CD8-positive, alpha-beta memory T cell (primary cell): ENCODE results near the gene ANK2. TPM values are rescaled to one million over a fixed set of nuclear protein-coding genes. Genes with fewer than 3 reads are reported as not detected.

ENCODE experiments used
- CTCF ChIA-PET: fragments of 350-600 bp; sonication (Branson Sonifier 250); formaldehyde crosslinking; loops from one replicate; lab custom pipeline; 2021; ENCODE audit warnings: antibody characterized with exemption; lab: Charles Lee
- POLR2A ChIA-PET: fragments of 350-600 bp; sonication (Branson Sonifier 250); formaldehyde crosslinking; loops from one replicate; lab custom pipeline; 2021; ENCODE audit warnings: antibody characterized with exemption; lab: Charles Lee
- DNase-seq, 5 donors: peaks; one replicate each; pipeline versions ENCODE4 v3.0.0 to v3.0.0-alpha.2; 2020 to 2022; ENCODE audit warnings: mixed read lengths in 1 of 5
- H3K27ac ChIP-seq: one replicate; pipeline ENCODE4 v1.7.0; 2013; ENCODE audit warnings: low read depth, mild to moderate bottlenecking, low read length, moderate library complexity
- H3K27me3 ChIP-seq: 2 replicates; pipeline ENCODE4 v1.7.0; 2013; ENCODE audit warnings: low read length, mild to moderate bottlenecking; ENCODE audit not compliant: insufficient read depth, poor library complexity, severe bottlenecking
- H3K36me3 ChIP-seq: 2 replicates; pipeline ENCODE4 v1.7.0; 2013; ENCODE audit warnings: mild to moderate bottlenecking, low read length, moderate library complexity; ENCODE audit not compliant: insufficient read depth
- H3K4me1 ChIP-seq: 2 replicates; pipeline ENCODE4 v1.7.0; 2013; ENCODE audit warnings: mild to moderate bottlenecking, low read length, moderate library complexity; ENCODE audit not compliant: insufficient read depth
- H3K4me3 ChIP-seq: 2 replicates; pipeline ENCODE4 v1.7.0; 2013; ENCODE audit warnings: mild to moderate bottlenecking, low read length
- H3K9me3 ChIP-seq: 2 replicates; pipeline ENCODE4 v1.7.0; 2013; ENCODE audit warnings: mild to moderate bottlenecking, low read length
- H3K27ac Mint-ChIP-seq, 8 donors: one replicate each; pipeline ENCODE4 v1.8.0; 2020 to 2021; ENCODE audit warnings: mixed read lengths in 8 of 8, mild to moderate bottlenecking in 6 of 8, inconsistent platforms in 3 of 8, moderate library complexity in 3 of 8
- H3K27me3 Mint-ChIP-seq, 2 donors: one replicate each; pipeline ENCODE4 v1.8.0; 2020 to 2021; ENCODE audit warnings: mixed read lengths in 2 of 2, mild to moderate bottlenecking in 1 of 2, moderate library complexity in 1 of 2
- H3K36me3 Mint-ChIP-seq, 3 donors: one replicate each; pipeline ENCODE4 v1.8.0; 2020 to 2021; ENCODE audit warnings: mixed read lengths in 3 of 3, inconsistent platforms in 1 of 3, mild to moderate bottlenecking in 1 of 3
- H3K4me1 Mint-ChIP-seq, 3 donors: one replicate each; pipeline ENCODE4 v1.8.0; 2020 to 2021; ENCODE audit warnings: mixed read lengths in 3 of 3, inconsistent platforms in 1 of 3, mild to moderate bottlenecking in 1 of 3
- H3K4me3 Mint-ChIP-seq, 7 donors: one replicate each; pipeline ENCODE4 v1.8.0; 2020 to 2021; ENCODE audit warnings: mixed read lengths in 7 of 7, mild to moderate bottlenecking in 6 of 7, moderate library complexity in 4 of 7, inconsistent platforms in 2 of 7
- H3K9me3 Mint-ChIP-seq, 5 donors: one replicate each; pipeline ENCODE4 v1.8.0; 2020 to 2022; ENCODE audit warnings: mixed read lengths in 5 of 5, mild to moderate bottlenecking in 3 of 5, moderate library complexity in 2 of 5, inconsistent platforms in 1 of 5
- polyA plus RNA-seq: library from polyadenylated mRNA; unstranded; fragments of 300-500 nt; fragmentation: Illumina TruSeq; gene quantifications from one replicate; pipeline ENCODE4 v1.2.3, GENCODE V29; 2021
- total RNA-seq, 2 experiments: library from RNA; stranded (reverse); gene quantifications; one replicate each; pipeline ENCODE4 v1.2.3, GENCODE V29; 2021

ANK2 gene
- total and polyA plus RNA-seq, 3 experiments from 2014 or later = 0.26 to 0.80 TPM; not detected in 1

GRCh38 chr4:113406723-113407016, 357.2 kb downstream of the ANK2 start:
- ChIA-PET CTCF (no interaction called here), POLR2A (no interaction called here)
- Mint-ChIP-seq H3K4me1 (no peaks in the 10 kb centered on the region), H3K9me3 (no peaks in the 10 kb centered on the region), H3K4me3 (no peak overlapping the region), H3K27ac (no peak overlapping the region), H3K27me3 (peaks cover 3 to 8% of the 10 kb centered on the region in 2 donors), H3K36me3 (no peaks in the 10 kb centered on the region)
- Histone ChIP-seq H3K36me3 (no peaks in the 10 kb centered on the region), H3K27ac (no peak overlapping the region), H3K9me3 (no peaks in the 10 kb centered on the region), H3K27me3 (no peaks in the 10 kb centered on the region), H3K4me3 (no peak overlapping the region), H3K4me1 (no peaks in the 10 kb centered on the region)
- DNase-seq = no peak

- H3K27ac Mint-ChIP-seq = no peak overlapping the region
- H3K27me3 Mint-ChIP-seq = peaks cover 6 to 9% of the 10 kb centered on the region in 2 donors
- Histone ChIP-seq H3K4me3 (no peak overlapping the region), H3K27ac (no peak overlapping the region), H3K27me3 (no peaks in the 10 kb centered on the region), H3K4me1 (no peaks in the 10 kb centered on the region), H3K36me3 (no peaks in the 10 kb centered on the region), H3K9me3 (no peaks in the 10 kb centered on the region)
- H3K36me3 Mint-ChIP-seq = no peaks in the 10 kb centered on the region
- CTCF ChIA-PET = no interaction called here
- no peak for DNase-seq
- H3K9me3 Mint-ChIP-seq = no peaks in the 10 kb centered on the region
- POLR2A ChIA-PET = no interaction called here
- H3K4me1 Mint-ChIP-seq = no peaks in the 10 kb centered on the region
- H3K4me3 Mint-ChIP-seq = no peak overlapping the region
Observed at GRCh38 chr4:113407409-113407808, 358.0 kb downstream of the ANK2 start.

GRCh38 chr4:113409181-113409580, 359.7 kb downstream of the ANK2 start:
- Histone ChIP-seq H3K4me1 (no peaks in the 10 kb centered on the region), H3K9me3 (no peaks in the 10 kb centered on the region), H3K27me3 (no peaks in the 10 kb centered on the region), H3K4me3 (no peak overlapping the region), H3K36me3 (no peaks in the 10 kb centered on the region), H3K27ac (no peak overlapping the region)
- CTCF ChIA-PET = interaction anchor here (1.3 kb wide), 1 partner anchor 14 kb away, joined by 5 read pairs; no protein-coding TSS in a partner anchor
- no peak overlapping the region for H3K27ac Mint-ChIP-seq
- no peak overlapping the region for H3K4me3 Mint-ChIP-seq
- H3K36me3 Mint-ChIP-seq = no peaks in the 10 kb centered on the region
- no peaks in the 10 kb centered on the region for H3K4me1 Mint-ChIP-seq
- H3K27me3 Mint-ChIP-seq = peaks cover 8 to 11% of the 10 kb centered on the region in 2 donors
- no peak for DNase-seq
- no peaks in the 10 kb centered on the region for H3K9me3 Mint-ChIP-seq
- POLR2A ChIA-PET = no interaction called here

GRCh38 chr4:113410686-113411085, 361.2 kb downstream of the ANK2 start:
- no peak for DNase-seq
- no peaks in the 10 kb centered on the region for H3K4me1 Mint-ChIP-seq
- no peaks in the 10 kb centered on the region for H3K9me3 ChIP-seq
- no peaks in the 10 kb centered on the region for H3K9me3 Mint-ChIP-seq
- H3K27me3 Mint-ChIP-seq = peaks cover 8 to 11% of the 10 kb centered on the region in 2 donors
- ChIA-PET POLR2A (no interaction called here), CTCF (interaction anchor here (0.6 kb wide), 1 partner anchor 770 kb away, joined by 3 read pairs; no protein-coding TSS in a partner anchor)
- no peak overlapping the region for H3K4me3 ChIP-seq
- no peaks in the 10 kb centered on the region for H3K27me3 ChIP-seq
- H3K4me1 ChIP-seq = no peaks in the 10 kb centered on the region
- H3K36me3 Mint-ChIP-seq = no peaks in the 10 kb centered on the region
- H3K4me3 Mint-ChIP-seq = no peak overlapping the region
- H3K36me3 ChIP-seq = no peaks in the 10 kb centered on the region
- no peak overlapping the region for H3K27ac ChIP-seq
- H3K27ac Mint-ChIP-seq = no peak overlapping the region

- no peak for DNase-seq
- Histone ChIP-seq H3K4me3 (no peak overlapping the region), H3K9me3 (no peaks in the 10 kb centered on the region), H3K27me3 (no peaks in the 10 kb centered on the region), H3K36me3 (no peaks in the 10 kb centered on the region), H3K4me1 (no peaks in the 10 kb centered on the region), H3K27ac (no peak overlapping the region)
- peaks cover 8 to 11% of the 10 kb centered on the region in 2 donors for H3K27me3 Mint-ChIP-seq
- H3K36me3 Mint-ChIP-seq = peaks cover 0 to 3% (median 0%) of the 10 kb centered on the region in 3 donors
- H3K4me3 Mint-ChIP-seq = no peak overlapping the region
- no peaks in the 10 kb centered on the region for H3K9me3 Mint-ChIP-seq
- ChIA-PET CTCF (no interaction called here), POLR2A (no interaction called here)
- H3K27ac Mint-ChIP-seq = peak overlapping the region in 1 of 8 donors; percentile 6
- H3K4me1 Mint-ChIP-seq = no peaks in the 10 kb centered on the region
Observed at GRCh38 chr4:113411496-113411938, 362.1 kb downstream of the ANK2 start.

GRCh38 chr4:113419631-113420030, 370.2 kb downstream of the ANK2 start:
- Histone ChIP-seq H3K36me3 (no peaks in the 10 kb centered on the region), H3K4me3 (no peak overlapping the region), H3K9me3 (no peaks in the 10 kb centered on the region), H3K27me3 (no peaks in the 10 kb centered on the region), H3K4me1 (no peaks in the 10 kb centered on the region), H3K27ac (no peak overlapping the region)
- POLR2A ChIA-PET = no interaction called here
- peak overlapping the region in 1 of 7 donors; percentile 44 for H3K4me3 Mint-ChIP-seq
- no peaks in the 10 kb centered on the region for H3K4me1 Mint-ChIP-seq
- H3K9me3 Mint-ChIP-seq = peaks cover 19 to 25% (median 20%) of the 10 kb centered on the region in 5 donors
- peaks cover 0 to 37% (median 0%) of the 10 kb centered on the region in 3 donors for H3K36me3 Mint-ChIP-seq
- peaks cover 9 to 18% of the 10 kb centered on the region in 2 donors for H3K27me3 Mint-ChIP-seq
- CTCF ChIA-PET = no interaction called here
- H3K27ac Mint-ChIP-seq = no peak overlapping the region
- no peak for DNase-seq

- H3K9me3 ChIP-seq = no peaks in the 10 kb centered on the region
- H3K27ac ChIP-seq = no peak overlapping the region
- no peak overlapping the region for H3K4me3 ChIP-seq
- ChIA-PET POLR2A (no interaction called here), CTCF (no interaction called here)
- H3K27me3 ChIP-seq = no peaks in the 10 kb centered on the region
- H3K36me3 ChIP-seq = no peaks in the 10 kb centered on the region
- no peak overlapping the region for H3K27ac Mint-ChIP-seq
- no peak overlapping the region for H3K4me3 Mint-ChIP-seq
- H3K4me1 Mint-ChIP-seq = no peaks in the 10 kb centered on the region
- peaks cover 0 to 37% (median 0%) of the 10 kb centered on the region in 3 donors for H3K36me3 Mint-ChIP-seq
- H3K4me1 ChIP-seq = no peaks in the 10 kb centered on the region
- H3K27me3 Mint-ChIP-seq = peaks cover 9 to 18% of the 10 kb centered on the region in 2 donors
- H3K9me3 Mint-ChIP-seq = peaks cover 21 to 27% (median 23%) of the 10 kb centered on the region in 5 donors
- no peak for DNase-seq
Observed at GRCh38 chr4:113420938-113421337, 371.5 kb downstream of the ANK2 start.

- no peak overlapping the region for H3K27ac ChIP-seq
- no peak for DNase-seq
- no peak overlapping the region for H3K4me3 ChIP-seq
- Mint-ChIP-seq H3K27ac (no peak overlapping the region), H3K27me3 (peaks cover under 1% of the 10 kb centered on the region in 2 donors), H3K4me1 (no peaks in the 10 kb centered on the region), H3K9me3 (peaks cover 21 to 25% (median 25%) of the 10 kb centered on the region in 5 donors), H3K4me3 (no peak overlapping the region), H3K36me3 (peaks cover 0 to 24% (median 0%) of the 10 kb centered on the region in 3 donors)
- H3K27me3 ChIP-seq = no peaks in the 10 kb centered on the region
- CTCF ChIA-PET = no interaction called here
- H3K36me3 ChIP-seq = no peaks in the 10 kb centered on the region
- H3K9me3 ChIP-seq = no peaks in the 10 kb centered on the region
- H3K4me1 ChIP-seq = no peaks in the 10 kb centered on the region
- POLR2A ChIA-PET = no interaction called here
Observed at GRCh38 chr4:113423631-113424030, 374.2 kb downstream of the ANK2 start.
